GM12873 (cell line): ENCODE data around the gene ABCB6.

Experiments used
- TF ChIP-seq, protein P1 (sequence below): IDR thresholded peaks from 2 replicates; pipeline ENCODE4 v1.5.1; 2012; ENCODE audit warnings: low read depth, mild to moderate bottlenecking, moderate library complexity, low read length, control low read depth; ENCODE audit not compliant: insufficient read depth; ENCODE audit errors: missing control alignments

Gene ABCB6

DNA sequence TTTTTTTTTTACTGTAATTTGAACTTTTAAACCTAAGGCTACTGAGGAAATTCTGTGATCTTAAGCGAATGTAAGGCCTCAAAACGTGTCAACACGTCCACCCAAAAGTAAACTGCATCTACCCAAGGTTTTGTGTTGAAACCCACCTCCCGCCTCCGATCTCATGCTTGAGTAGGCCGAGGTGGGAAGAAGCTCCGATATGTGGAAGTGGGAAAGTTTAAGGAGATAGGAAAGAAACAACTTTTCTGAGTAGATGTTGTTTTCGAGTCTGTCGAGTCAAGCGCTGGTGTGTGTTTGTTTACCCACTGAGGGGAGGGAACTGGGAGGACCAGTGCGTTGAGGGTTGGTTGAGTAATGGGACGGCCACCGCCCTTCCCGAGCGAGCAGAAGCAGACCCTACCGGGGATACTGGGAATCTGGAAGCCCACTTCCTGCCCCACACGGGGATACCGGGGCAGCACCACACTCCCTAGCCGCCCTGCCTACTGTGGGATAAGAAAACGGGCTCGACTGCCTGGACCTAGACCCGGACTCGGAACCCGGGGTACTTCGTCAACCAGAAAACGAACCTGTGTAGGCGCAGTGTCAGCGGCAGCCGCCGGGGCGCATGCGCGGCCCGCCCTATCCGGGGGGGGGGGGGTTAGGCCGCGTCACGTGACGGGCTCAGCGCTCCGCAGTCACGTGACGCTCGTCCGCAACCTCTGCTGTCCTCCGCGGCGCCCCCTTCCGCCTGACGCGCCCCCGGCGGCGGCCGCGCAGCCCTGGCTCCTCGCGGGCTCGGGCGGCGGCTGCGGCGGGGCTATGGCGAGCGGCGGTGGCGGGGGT, 41.0 kb downstream of the ABCB6 start, which contains the start of gene RETREG2:
Gene RETREG2, plus strand, starts transcription at position 724 of the 825 bp plus-strand sequence. Its CDS starts 78 bp downstream, at position 802.
- TF ChIP-seq, protein P1, sequence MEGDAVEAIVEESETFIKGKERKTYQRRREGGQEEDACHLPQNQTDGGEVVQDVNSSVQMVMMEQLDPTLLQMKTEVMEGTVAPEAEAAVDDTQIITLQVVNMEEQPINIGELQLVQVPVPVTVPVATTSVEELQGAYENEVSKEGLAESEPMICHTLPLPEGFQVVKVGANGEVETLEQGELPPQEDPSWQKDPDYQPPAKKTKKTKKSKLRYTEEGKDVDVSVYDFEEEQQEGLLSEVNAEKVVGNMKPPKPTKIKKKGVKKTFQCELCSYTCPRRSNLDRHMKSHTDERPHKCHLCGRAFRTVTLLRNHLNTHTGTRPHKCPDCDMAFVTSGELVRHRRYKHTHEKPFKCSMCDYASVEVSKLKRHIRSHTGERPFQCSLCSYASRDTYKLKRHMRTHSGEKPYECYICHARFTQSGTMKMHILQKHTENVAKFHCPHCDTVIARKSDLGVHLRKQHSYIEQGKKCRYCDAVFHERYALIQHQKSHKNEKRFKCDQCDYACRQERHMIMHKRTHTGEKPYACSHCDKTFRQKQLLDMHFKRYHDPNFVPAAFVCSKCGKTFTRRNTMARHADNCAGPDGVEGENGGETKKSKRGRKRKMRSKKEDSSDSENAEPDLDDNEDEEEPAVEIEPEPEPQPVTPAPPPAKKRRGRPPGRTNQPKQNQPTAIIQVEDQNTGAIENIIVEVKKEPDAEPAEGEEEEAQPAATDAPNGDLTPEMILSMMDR, result peak; percentile 40

DNA sequence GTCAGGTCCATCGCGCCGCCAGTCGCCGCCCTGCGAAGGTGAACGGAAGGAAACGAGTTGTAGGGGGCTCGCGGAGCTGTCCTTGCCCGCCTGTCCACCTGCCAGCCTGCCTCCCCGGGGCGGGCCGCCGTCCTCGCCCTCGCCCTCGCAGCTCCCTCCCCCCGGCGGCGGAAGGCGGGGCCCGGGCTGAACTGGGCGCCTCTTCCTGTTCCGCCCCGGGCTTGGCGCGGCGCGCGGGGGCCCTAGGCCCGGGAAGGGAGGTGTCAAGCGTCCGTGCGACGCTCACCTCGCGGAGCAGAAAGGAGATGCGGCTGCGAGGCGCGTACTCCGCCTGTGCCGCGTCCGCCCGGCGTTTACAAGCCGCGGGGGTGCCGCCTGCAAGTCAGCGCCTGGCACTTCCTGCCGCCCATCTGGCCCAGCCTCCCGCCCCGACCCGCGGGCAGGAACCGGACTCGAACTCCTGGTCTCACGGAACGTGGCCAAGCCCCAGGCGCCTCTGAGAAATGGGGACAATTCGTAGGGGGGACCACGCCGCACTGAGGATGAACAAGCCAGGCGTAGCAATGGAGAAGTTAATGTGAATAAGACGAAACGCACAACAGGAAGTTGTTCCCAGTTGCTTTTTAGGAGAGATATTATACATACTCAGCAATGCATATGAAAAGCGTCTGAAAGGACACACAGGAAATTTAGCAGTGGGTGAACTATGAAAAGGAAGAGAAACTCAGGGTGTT, 41.8 kb downstream of the ABCB6 start, which contains the start of gene CNPPD1:
Gene CNPPD1, minus strand, starts transcription at position 108 of the 734 bp plus-strand sequence. Its CDS starts 97 bp downstream, at position 11.
- TF ChIP-seq, protein P1, result no peak

DNA sequence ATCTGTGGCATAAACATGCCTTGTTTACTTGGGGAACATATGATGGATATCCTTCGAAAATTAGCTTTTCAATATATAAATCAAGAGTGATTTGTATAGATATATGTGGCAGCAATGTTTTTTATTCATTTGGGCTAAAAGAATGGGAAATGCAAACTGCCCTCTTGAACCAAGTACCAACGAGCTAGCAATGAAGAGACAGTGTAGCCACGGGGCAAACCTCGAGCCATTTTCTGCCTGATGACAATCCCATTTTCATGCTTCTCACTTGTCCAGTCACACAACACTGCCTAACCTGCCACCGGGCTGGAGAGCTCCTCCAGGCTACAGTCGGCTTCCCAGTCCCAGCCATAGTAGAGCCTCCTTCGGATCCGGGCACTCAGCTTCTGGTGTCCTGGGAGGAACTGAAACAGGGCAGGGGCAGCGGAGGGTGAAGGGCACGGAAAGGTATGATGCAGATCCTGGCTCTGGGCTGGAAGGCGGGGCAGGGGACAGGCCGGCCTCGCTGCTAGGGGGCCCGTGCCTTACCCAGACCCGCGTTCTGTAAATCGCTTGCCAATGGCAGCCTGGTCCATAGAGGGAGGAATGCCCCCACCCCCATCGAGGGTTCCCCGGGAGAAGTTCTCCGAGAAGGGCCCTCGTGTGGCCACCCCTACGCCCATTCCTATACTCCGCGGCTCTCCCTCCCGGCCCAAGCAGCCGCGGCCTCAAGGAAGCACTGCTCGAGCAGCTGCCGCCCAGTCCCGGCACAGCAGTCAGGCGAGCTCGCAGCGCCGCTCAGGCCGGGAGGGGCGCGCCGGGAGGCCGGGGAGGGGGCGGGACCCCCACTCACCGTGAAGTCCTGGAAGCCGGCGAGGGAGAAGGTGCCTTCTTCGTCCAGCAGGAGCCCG, 42.6 kb downstream of the ABCB6 start:
- TF ChIP-seq, protein P1, result no peak

DNA sequence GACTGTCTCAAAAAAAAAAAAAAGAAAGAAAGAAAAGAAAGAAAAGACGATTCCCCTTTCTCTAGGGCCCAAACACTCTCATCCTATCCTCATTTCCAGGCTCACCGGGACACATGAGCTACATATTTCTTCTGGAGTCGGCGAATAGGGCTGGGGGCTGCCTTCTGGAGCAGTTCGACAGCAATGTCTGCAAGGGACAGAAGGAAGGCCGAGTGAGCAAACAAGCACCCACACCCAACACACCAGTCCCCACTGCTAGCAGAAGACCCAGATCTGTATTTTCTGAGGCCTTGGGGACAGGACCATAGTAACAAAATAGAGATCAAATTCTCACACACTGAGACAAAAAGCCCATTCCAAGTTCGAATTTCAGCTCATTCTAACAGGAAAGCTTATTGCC, 43.3 kb downstream of the ABCB6 start:
- TF ChIP-seq, protein P1, result no peak

DNA sequence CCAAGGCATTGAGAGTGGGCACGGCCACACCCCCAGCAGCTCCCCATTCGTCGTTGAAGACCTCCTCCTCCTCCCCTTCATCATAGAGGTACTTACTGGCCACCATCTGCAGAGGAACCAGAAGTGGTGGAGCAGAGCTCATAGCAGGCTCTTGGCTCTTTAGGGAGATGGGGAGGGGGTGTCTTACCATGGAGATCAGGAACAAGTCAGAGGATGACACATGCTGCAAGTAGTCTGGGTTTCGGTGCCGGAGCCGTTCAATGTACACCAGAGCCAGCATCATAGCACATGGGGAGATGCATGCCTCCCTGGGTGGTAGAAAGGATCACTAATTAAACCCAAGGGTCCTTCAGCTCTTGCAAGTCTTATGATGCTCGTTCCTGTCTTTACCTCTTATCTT, 44.0 kb downstream of the ABCB6 start:
- TF ChIP-seq, protein P1, result no peak

DNA sequence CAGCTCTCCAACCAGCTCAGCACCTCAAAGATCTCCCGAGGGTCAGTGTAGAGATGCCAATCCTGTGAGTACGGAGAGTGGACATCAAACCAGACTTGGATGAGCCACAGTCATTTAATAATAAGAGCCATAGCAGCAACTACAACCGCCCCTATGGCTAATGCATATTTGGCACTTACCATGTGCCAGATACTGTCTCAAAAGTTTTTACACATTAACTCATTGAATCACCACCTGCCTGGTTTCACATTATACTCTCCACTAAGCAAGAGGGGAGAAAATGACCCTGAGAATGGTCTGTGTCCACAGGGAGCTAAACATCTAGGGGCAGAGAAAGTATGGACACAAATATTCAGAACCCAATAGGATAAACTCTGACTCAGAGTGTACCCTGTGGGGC, 44.6 kb downstream of the ABCB6 start:
- TF ChIP-seq, protein P1, result no peak
